ENCODE data around the gene HOXB4.

The HOXB4 gene

GRCh38 chr17:48549281-48549630, 28.9 kb downstream of the HOXB4 start:
- no peak overlapping the region for H3K4me3 ChIP-seq (ENCODE audit: low read length)
- TF ChIP-seq CTCF (conservative IDR thresholded peaks at IDR 0.05; ENCODE audit: low read depth, low read length), result no peak
- no peak for DNase-seq (ENCODE audit: low read depth)

- DNase-seq (ENCODE audit: low read depth), result no peak
- TF ChIP-seq CTCF (conservative IDR thresholded peaks at IDR 0.05; ENCODE audit: low read depth, low read length), result no peak
- no peak overlapping the region for H3K4me3 ChIP-seq (ENCODE audit: low read length)
Observed at GRCh38 chr17:48548523-48549280, 29.4 kb downstream of the HOXB4 start.

- DNase-seq (ENCODE audit: low read depth), result no peak
Observed at GRCh38 chr17:48547808-48548522, 30.2 kb downstream of the HOXB4 start.

GRCh38 chr17:48546924-48547807, 31.0 kb downstream of the HOXB4 start:
- no peak for DNase-seq (ENCODE audit: low read depth)
- H3K4me3 ChIP-seq (ENCODE audit: low read length), result no peak overlapping the region
- no peak for TF ChIP-seq CTCF (conservative IDR thresholded peaks at IDR 0.05; ENCODE audit: low read depth, low read length)

More at GRCh38 chr17:48547808-48548522, 30.2 kb downstream of the HOXB4 start:
- TF ChIP-seq CTCF (conservative IDR thresholded peaks at IDR 0.05; ENCODE audit: low read depth, low read length), result no peak
- H3K4me3 ChIP-seq (ENCODE audit: low read length), result no peak overlapping the region

GRCh38 chr17:48546137-48546923, 31.8 kb downstream of the HOXB4 start:
- no peak for DNase-seq (ENCODE audit: low read depth)
- no peak for TF ChIP-seq CTCF (conservative IDR thresholded peaks at IDR 0.05; ENCODE audit: low read depth, low read length)
- no peak overlapping the region for H3K4me3 ChIP-seq (ENCODE audit: low read length)

- H3K4me3 ChIP-seq (ENCODE audit: low read length), result no peak overlapping the region
- no peak for DNase-seq (ENCODE audit: low read depth)
- no peak for TF ChIP-seq CTCF (conservative IDR thresholded peaks at IDR 0.05; ENCODE audit: low read depth, low read length)
Observed at GRCh38 chr17:48545539-48545938, 32.6 kb downstream of the HOXB4 start.

Measured in retinal pigment epithelial cell (primary cell).